H1 (cell line): Measurements from ENCODE around the gene OPCML. TPM values are rescaled to one million over a fixed set of nuclear protein-coding genes. Genes with fewer than 3 reads are reported as not detected.

Experiments
- polyA plus RNA-seq, 7 experiments: library from polyadenylated mRNA; depleted of rRNA in 3 of 7; stranded (reverse) in 5 of 7; unstranded in 2 of 7; fragments of >200 nt in 5 of 7; fragments of 200-250 nt in 2 of 7; gene quantifications; 1 replicate in 5 of 7; 2 replicates in 1 of 7; 4 replicates in 1 of 7; pipeline versions ENCODE4 v1.2.1 to v1.2.3, GENCODE V29; 2011 to 2013; ENCODE audit warnings: missing spikeins in 2 of 7, mixed read lengths in 2 of 7
- total RNA-seq: library from RNA; stranded (reverse); fragmentation: NEBNext Ultra II Directional; extraction: Animal tissue kit (Norgen Biotek cat#: 25700); gene quantifications from 2 replicates; pipeline ENCODE4 v1.2.1, GENCODE V29; 2021
- TF ChIP-seq, protein P1 (sequence below): fragments of 300-600 bp; sonication (generic); IDR thresholded peaks from 2 replicates; pipeline ENCODE4 v1.7.1; 2012; ENCODE audit warnings: low read length, moderate library complexity, mild to moderate bottlenecking, inconsistent platforms; ENCODE audit not compliant: insufficient replicate concordance

Gene OPCML
- total and polyA plus RNA-seq, 2 of the 8 experiments (the other 6 are each of a cell fraction or from before 2014, with no cell fraction given) = 2.3 to 3.1 TPM

DNA sequence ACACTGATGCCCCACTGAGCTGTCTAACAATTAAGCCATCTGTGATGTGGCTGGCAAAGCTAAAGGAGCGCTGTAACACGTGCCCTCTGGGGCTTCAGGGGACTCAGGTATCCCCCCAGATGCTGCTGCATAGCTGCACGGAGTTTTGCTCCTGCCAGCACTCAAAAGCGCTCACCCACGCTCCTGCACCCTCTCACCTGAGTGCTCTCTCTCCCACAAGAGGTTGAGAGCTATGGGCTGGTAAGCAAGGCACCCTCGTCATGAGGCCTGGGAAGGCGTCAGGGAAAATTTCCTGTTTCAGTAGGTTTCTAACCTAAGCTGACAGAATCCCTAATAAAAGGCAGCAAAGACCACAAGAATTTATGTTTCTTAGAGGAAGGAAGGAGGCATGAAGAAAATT lies 850.3 kb downstream of the OPCML start (continued):
- TF ChIP-seq, protein P1, sequence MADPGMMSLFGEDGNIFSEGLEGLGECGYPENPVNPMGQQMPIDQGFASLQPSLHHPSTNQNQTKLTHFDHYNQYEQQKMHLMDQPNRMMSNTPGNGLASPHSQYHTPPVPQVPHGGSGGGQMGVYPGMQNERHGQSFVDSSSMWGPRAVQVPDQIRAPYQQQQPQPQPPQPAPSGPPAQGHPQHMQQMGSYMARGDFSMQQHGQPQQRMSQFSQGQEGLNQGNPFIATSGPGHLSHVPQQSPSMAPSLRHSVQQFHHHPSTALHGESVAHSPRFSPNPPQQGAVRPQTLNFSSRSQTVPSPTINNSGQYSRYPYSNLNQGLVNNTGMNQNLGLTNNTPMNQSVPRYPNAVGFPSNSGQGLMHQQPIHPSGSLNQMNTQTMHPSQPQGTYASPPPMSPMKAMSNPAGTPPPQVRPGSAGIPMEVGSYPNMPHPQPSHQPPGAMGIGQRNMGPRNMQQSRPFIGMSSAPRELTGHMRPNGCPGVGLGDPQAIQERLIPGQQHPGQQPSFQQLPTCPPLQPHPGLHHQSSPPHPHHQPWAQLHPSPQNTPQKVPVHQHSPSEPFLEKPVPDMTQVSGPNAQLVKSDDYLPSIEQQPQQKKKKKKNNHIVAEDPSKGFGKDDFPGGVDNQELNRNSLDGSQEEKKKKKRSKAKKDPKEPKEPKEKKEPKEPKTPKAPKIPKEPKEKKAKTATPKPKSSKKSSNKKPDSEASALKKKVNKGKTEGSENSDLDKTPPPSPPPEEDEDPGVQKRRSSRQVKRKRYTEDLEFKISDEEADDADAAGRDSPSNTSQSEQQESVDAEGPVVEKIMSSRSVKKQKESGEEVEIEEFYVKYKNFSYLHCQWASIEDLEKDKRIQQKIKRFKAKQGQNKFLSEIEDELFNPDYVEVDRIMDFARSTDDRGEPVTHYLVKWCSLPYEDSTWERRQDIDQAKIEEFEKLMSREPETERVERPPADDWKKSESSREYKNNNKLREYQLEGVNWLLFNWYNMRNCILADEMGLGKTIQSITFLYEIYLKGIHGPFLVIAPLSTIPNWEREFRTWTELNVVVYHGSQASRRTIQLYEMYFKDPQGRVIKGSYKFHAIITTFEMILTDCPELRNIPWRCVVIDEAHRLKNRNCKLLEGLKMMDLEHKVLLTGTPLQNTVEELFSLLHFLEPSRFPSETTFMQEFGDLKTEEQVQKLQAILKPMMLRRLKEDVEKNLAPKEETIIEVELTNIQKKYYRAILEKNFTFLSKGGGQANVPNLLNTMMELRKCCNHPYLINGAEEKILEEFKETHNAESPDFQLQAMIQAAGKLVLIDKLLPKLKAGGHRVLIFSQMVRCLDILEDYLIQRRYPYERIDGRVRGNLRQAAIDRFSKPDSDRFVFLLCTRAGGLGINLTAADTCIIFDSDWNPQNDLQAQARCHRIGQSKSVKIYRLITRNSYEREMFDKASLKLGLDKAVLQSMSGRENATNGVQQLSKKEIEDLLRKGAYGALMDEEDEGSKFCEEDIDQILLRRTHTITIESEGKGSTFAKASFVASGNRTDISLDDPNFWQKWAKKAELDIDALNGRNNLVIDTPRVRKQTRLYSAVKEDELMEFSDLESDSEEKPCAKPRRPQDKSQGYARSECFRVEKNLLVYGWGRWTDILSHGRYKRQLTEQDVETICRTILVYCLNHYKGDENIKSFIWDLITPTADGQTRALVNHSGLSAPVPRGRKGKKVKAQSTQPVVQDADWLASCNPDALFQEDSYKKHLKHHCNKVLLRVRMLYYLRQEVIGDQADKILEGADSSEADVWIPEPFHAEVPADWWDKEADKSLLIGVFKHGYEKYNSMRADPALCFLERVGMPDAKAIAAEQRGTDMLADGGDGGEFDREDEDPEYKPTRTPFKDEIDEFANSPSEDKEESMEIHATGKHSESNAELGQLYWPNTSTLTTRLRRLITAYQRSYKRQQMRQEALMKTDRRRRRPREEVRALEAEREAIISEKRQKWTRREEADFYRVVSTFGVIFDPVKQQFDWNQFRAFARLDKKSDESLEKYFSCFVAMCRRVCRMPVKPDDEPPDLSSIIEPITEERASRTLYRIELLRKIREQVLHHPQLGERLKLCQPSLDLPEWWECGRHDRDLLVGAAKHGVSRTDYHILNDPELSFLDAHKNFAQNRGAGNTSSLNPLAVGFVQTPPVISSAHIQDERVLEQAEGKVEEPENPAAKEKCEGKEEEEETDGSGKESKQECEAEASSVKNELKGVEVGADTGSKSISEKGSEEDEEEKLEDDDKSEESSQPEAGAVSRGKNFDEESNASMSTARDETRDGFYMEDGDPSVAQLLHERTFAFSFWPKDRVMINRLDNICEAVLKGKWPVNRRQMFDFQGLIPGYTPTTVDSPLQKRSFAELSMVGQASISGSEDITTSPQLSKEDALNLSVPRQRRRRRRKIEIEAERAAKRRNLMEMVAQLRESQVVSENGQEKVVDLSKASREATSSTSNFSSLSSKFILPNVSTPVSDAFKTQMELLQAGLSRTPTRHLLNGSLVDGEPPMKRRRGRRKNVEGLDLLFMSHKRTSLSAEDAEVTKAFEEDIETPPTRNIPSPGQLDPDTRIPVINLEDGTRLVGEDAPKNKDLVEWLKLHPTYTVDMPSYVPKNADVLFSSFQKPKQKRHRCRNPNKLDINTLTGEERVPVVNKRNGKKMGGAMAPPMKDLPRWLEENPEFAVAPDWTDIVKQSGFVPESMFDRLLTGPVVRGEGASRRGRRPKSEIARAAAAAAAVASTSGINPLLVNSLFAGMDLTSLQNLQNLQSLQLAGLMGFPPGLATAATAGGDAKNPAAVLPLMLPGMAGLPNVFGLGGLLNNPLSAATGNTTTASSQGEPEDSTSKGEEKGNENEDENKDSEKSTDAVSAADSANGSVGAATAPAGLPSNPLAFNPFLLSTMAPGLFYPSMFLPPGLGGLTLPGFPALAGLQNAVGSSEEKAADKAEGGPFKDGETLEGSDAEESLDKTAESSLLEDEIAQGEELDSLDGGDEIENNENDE = no peak
